SK-N-SH (cell line): ENCODE measurements around the gene DAB2. TPM values are rescaled to one million over a fixed set of nuclear protein-coding genes. Genes with fewer than 3 reads are reported as not detected.

Source experiments
- CTCF ChIA-PET: fragments of 300-600, 350-600 bp; formaldehyde crosslinking; extraction: SDS; loops from one replicate; lab custom pipeline; 2021; lab: Yijun Ruan, JAX
- POLR2A ChIA-PET: fragments of 350-600 bp; sonication (Branson Sonifier 250); formaldehyde crosslinking; extraction: SDS; loops from one replicate; lab custom pipeline; 2020; ENCODE audit warnings: antibody characterized with exemption, inconsistent platforms; lab: Yijun Ruan, JAX
- DNase-seq: peaks from one replicate; pipeline ENCODE4 v3.0.0; 2012
- H2AFZ ChIP-seq: fragments of 200-600 bp; sonication (generic); 2 replicates; pipeline ENCODE4 v1.8.1; 2016; ENCODE audit warnings: antibody characterized with exemption, mild to moderate bottlenecking, low read depth
- H3F3A ChIP-seq: fragments of 200-600 bp; sonication (generic); replicated peaks from 2 replicates; pipeline ENCODE3; 2016; ENCODE audit warnings: antibody characterized with exemption, mild to moderate bottlenecking; ENCODE audit not compliant: insufficient read depth
- H3K27ac ChIP-seq, 2 experiments: fragments of 200-500 bp in 1 of 2; fragments of 200-600 bp in 1 of 2; sonication (Bioruptor generic) in 1 of 2; sonication (generic), shearing (Covaris generic) in 1 of 2; 2 replicates each; pipeline versions ENCODE4 v1.5.1 to v1.6.1; 2014 to 2016; ENCODE audit warnings: low read depth in 2 of 2, inconsistent platforms in 1 of 2, low read length in 1 of 2, mild to moderate bottlenecking in 1 of 2, mixed read lengths in 1 of 2
- H3K27me3 ChIP-seq: fragments of 200-600 bp; sonication (generic), shearing (Covaris generic); 2 replicates; pipeline ENCODE4 v1.6.1; 2016; ENCODE audit warnings: mixed run types; ENCODE audit not compliant: insufficient read depth
- H3K36me3 ChIP-seq, 2 experiments: fragments of 200-500 bp in 1 of 2; fragments of 200-600 bp in 1 of 2; sonication (Bioruptor generic) in 1 of 2; sonication (generic) in 1 of 2; replicated peaks in 1 of 2; 2 replicates each; pipeline versions ENCODE3 to v1.5.1; 2014 to 2016; ENCODE audit warnings: low read length in 1 of 2, mild to moderate bottlenecking in 1 of 2; ENCODE audit not compliant: insufficient read depth in 2 of 2, control insufficient read depth in 1 of 2
- H3K4me1 ChIP-seq, 2 experiments: fragments of 200-500 bp in 1 of 2; fragments of 200-600 bp in 1 of 2; sonication (Bioruptor generic) in 1 of 2; sonication (generic), shearing (Covaris generic) in 1 of 2; 2 replicates each; pipeline versions ENCODE4 v1.5.1 to v1.6.1; 2014 to 2016; ENCODE audit warnings: low read depth in 1 of 2, low read length in 1 of 2, mixed run types in 1 of 2; ENCODE audit not compliant: insufficient read depth in 2 of 2, control insufficient read depth in 1 of 2
- H3K4me2 ChIP-seq: fragments of 200-600 bp; sonication (generic), shearing (Covaris generic); 2 replicates; pipeline ENCODE4 v1.6.1; 2017; ENCODE audit warnings: mixed run types
- H3K4me3 ChIP-seq, 2 experiments: fragments of 200-500 bp in 1 of 2; fragments of 200-600 bp in 1 of 2; sonication (Bioruptor generic) in 1 of 2; sonication (generic), shearing (Covaris generic) in 1 of 2; 2 replicates each; pipeline versions ENCODE4 v1.5.1 to v1.8.1; 2014 to 2016; ENCODE audit warnings: low read depth in 2 of 2, inconsistent platforms in 1 of 2, low read length in 1 of 2, mild to moderate bottlenecking in 1 of 2, mixed read lengths in 1 of 2, moderate library complexity in 1 of 2
- H3K79me2 ChIP-seq: fragments of 200-600 bp; sonication (generic); 2 replicates; pipeline ENCODE4 v1.8.1; 2017; ENCODE audit warnings: mild to moderate bottlenecking; ENCODE audit not compliant: insufficient read depth
- H3K9ac ChIP-seq: fragments of 200-600 bp; sonication (generic); 2 replicates; pipeline ENCODE4 v1.6.1; 2017; ENCODE audit warnings: mixed run types
- H3K9me2 ChIP-seq: fragments of 200-600 bp; sonication (generic); 2 replicates; pipeline ENCODE4 v1.6.1; 2017; ENCODE audit warnings: mixed run types
- H3K9me3 ChIP-seq: fragments of 200-600 bp; sonication (generic); 2 replicates; pipeline ENCODE4 v1.6.1; 2017; ENCODE audit warnings: mixed run types, mild to moderate bottlenecking, moderate library complexity
- H4K20me1 ChIP-seq: fragments of 200-600 bp; sonication (generic); 2 replicates; pipeline ENCODE4 v1.6.1; 2017; ENCODE audit warnings: mild to moderate bottlenecking, mixed run types; ENCODE audit not compliant: insufficient read depth
- ELF1 ChIP-seq: IDR thresholded peaks from 2 replicates; pipeline ENCODE4 v1.4.0; 2012
- FOXM1 ChIP-seq: IDR thresholded peaks from 2 replicates; pipeline ENCODE4 v1.4.0; 2012; ENCODE audit warnings: low read depth, mild to moderate bottlenecking
- GABPA ChIP-seq: IDR thresholded peaks from 2 replicates; pipeline ENCODE4 v1.4.0; 2012; ENCODE audit warnings: low read depth, mild to moderate bottlenecking
- GATA2 ChIP-seq: sonication (generic); formaldehyde crosslinking; IDR thresholded peaks from 2 replicates; pipeline ENCODE4 v1.5.0; 2020; ENCODE audit warnings: mild to moderate bottlenecking, missing genetic modification reagents
- MAX ChIP-seq: IDR thresholded peaks from 2 replicates; pipeline ENCODE4 v1.4.0; 2012; ENCODE audit warnings: low read depth
- NFIC ChIP-seq: IDR thresholded peaks from 2 replicates; pipeline ENCODE4 v1.4.0; 2012; ENCODE audit warnings: borderline replicate concordance
- POLR2AphosphoS5 ChIP-seq: IDR thresholded peaks from 2 replicates; pipeline ENCODE4 v1.6.1; 2012; ENCODE audit warnings: low read depth, low read length
- RFX5 ChIP-seq: IDR thresholded peaks from 2 replicates; pipeline ENCODE4 v1.6.1; 2012; ENCODE audit warnings: mild to moderate bottlenecking, improper control_type of control experiment, low read length
- RXRA ChIP-seq: IDR thresholded peaks from 2 replicates; pipeline ENCODE4 v1.4.0; 2012; ENCODE audit warnings: low read depth, mild to moderate bottlenecking, borderline replicate concordance
- ZBTB33 ChIP-seq: IDR thresholded peaks from 2 replicates; pipeline ENCODE4 v1.4.0; 2012; ENCODE audit warnings: low read depth, borderline replicate concordance
- WGBS: methylation state at CpG from one replicate; pipeline ENCODE4 v1.1.6; 2017; ENCODE audit warnings: low lambda C conversion rate; 5-methylcytosine and 5-hydroxymethylcytosine counted together
- polyA plus RNA-seq, 3 experiments: library from polyadenylated mRNA; depleted of rRNA; stranded (reverse); fragments of >200 nt; gene quantifications; 2 replicates each; pipeline ENCODE4 v1.2.3, GENCODE V29; 2012
- TF ChIP-seq, protein P1 (sequence below): IDR thresholded peaks from 2 replicates; pipeline ENCODE4 v1.6.1; 2012; ENCODE audit warnings: mild to moderate bottlenecking, low read depth, low read length, moderate library complexity

The DAB2 gene
- polyA plus RNA-seq, 1 of the 3 experiments (the other 2 are of a cell fraction), result 23.7 TPM

DNA sequence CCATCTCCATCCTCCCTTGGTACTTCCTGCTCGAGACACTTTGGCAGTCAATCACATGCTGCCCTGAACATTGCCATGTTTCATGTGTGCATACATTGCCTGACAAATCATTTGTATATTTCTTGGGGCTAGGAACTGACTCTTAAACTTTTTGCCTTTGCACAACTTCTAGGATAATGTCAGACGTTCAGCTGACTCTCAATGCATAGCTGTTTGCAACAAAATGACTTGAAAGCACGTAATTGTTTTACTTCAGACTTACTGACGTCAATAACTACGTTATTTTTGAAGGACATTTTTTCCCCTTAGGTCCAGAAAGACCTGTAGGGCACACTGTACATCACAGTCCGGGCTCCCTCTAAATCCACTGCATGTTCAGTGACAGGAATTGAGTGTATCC lies 37.4 kb upstream of the DAB2 start (continued):
- TF ChIP-seq RFX5 (no peak), MAX (no peak)

DNA sequence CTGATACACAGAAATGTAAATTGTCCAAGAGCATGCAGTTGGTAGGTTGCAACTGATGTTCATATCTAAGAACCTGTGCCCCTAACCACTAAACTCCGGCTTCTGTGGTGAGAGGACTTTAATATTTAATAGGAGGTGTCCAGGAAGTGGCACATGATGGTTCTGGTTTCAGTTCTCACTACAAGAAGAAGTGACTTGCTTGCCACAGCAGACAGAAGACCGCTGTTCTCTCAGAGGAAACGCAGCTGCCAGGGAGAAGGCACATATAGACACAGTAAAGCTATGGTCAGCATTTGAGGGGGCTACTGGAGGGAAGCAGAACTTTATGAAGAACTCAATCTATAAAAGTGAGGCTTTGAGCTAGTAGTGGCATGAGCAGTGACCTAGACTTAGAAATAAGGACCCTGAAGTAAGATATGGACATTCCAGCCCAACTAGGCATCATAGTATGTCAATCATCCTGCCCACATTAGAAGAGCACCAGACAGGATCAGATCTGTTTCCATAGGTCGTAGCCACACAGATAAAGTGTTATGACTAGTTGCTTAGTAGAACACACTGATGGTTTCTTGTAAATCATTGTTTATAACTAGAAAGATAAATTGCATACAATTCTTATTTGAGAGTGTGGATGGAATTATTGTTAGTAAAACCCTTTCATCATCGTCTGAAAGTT lies 36.4 kb upstream of the DAB2 start:
- H3K4me3 ChIP-seq, result no peak overlapping the region
- no peak for DNase-seq
- no peaks in the 10 kb centered on the region for H3K36me3 ChIP-seq
- H3K27ac ChIP-seq, result no peak overlapping the region
- H4K20me1 ChIP-seq, result no peaks in the 10 kb centered on the region
- no peaks in the 10 kb centered on the region for H3K79me2 ChIP-seq
- POLR2A ChIA-PET, result no interaction called here
- no peak overlapping the region for H3K4me2 ChIP-seq
- H3K9ac ChIP-seq, result no peak overlapping the region
- peaks cover 4% of the 10 kb centered on the region for H3F3A ChIP-seq
- 7% methylated on average over 5 of the region's 5 CpGs for WGBS
- H3K27me3 ChIP-seq, result peaks cover 1% of the 10 kb centered on the region; the same call in 1 of the 2 replicates
- CTCF ChIA-PET, result interaction anchor here (1.0 kb wide), 1 partner anchor 85 kb away, joined by 3 read pairs; no protein-coding TSS in a partner anchor
- H3K4me1 ChIP-seq, result no peaks in the 10 kb centered on the region
- no peaks in the 10 kb centered on the region for H3K9me2 ChIP-seq
- H3K9me3 ChIP-seq, result no peaks in the 10 kb centered on the region
- TF ChIP-seq POLR2AphosphoS5, result no peak
- TF ChIP-seq FOXM1, result no peak
- TF ChIP-seq NFIC, result no peak
- TF ChIP-seq GABPA, result no peak
- no peak for TF ChIP-seq ELF1
- no peak for TF ChIP-seq RXRA
- TF ChIP-seq GATA2 (CRISPR knock-in tag), result no peak
- TF ChIP-seq, protein P1, sequence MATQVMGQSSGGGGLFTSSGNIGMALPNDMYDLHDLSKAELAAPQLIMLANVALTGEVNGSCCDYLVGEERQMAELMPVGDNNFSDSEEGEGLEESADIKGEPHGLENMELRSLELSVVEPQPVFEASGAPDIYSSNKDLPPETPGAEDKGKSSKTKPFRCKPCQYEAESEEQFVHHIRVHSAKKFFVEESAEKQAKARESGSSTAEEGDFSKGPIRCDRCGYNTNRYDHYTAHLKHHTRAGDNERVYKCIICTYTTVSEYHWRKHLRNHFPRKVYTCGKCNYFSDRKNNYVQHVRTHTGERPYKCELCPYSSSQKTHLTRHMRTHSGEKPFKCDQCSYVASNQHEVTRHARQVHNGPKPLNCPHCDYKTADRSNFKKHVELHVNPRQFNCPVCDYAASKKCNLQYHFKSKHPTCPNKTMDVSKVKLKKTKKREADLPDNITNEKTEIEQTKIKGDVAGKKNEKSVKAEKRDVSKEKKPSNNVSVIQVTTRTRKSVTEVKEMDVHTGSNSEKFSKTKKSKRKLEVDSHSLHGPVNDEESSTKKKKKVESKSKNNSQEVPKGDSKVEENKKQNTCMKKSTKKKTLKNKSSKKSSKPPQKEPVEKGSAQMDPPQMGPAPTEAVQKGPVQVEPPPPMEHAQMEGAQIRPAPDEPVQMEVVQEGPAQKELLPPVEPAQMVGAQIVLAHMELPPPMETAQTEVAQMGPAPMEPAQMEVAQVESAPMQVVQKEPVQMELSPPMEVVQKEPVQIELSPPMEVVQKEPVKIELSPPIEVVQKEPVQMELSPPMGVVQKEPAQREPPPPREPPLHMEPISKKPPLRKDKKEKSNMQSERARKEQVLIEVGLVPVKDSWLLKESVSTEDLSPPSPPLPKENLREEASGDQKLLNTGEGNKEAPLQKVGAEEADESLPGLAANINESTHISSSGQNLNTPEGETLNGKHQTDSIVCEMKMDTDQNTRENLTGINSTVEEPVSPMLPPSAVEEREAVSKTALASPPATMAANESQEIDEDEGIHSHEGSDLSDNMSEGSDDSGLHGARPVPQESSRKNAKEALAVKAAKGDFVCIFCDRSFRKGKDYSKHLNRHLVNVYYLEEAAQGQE, result no peak
- no peak for TF ChIP-seq ZBTB33
- TF ChIP-seq RFX5, result no peak
- TF ChIP-seq MAX, result no peak
- no peak overlapping the region for H2AFZ ChIP-seq
